ENCODE results near the gene RPGRIP1.
A peak's percentile ranks its signal among the peaks of the same experiment; 100 is the strongest.
"Not testable (repeated sequence)": the region's sequence is repeated elsewhere in the genome, so short reads cannot be mapped to it uniquely, and the experiment has no call there.

RPGRIP1 gene

DNA sequence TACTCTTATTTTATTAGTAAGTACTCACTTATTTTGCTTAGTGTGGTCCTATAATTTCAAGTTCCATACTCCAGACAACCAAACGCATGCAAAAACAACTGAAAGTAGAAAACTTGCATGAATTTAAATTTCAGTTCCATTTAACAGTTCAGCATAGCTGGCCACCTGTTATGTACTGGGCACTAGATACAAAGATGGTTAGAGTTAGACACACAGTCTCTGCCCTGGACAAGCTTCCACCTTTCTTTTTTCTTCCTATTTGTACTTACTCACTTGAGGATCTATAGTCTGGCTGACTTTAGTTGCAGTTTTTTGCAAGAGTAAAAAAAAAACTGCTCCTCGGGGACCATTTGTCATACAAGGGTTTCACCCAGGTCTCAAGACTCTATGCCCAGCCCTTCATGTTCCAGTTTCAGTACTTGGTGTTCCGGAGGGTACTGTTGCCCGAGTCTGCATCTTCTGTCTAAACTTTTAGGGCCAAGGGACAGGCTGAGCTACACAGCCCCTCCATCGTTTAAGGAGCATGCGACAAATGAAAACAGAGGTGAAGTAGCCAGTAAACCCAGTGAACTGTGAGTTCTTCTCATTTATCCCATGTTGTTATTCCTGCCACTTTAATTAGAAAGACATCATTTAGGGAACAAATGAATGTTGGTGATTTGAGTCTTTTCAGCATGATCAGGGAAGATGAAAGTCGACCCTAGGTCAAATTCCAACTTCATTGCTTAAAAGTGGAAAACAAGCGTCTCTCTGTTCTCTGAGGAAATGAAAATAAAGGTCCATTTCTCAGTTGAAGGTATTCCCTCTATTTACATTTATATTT, 22.3 kb downstream of the RPGRIP1 start:
- no peak for DNase-seq (ENCODE audit: low read depth)

DNA sequence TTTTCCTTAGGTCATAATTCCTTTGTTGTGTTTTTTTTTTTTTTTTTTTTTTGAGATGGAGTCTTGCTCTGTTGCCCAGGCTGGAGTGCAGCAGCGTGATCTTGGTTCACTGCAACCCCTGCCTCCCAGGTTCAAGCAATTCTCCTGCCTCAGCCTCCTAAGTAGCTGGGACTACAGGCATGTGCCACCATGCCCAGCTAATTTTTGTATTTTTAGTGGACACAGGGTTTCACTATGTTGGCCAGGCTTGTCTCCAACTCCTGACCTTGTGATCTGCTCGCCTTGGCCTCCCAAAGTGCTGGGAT, 22.9 kb downstream of the RPGRIP1 start:
- not testable (repeated sequence) for DNase-seq (ENCODE audit: low read depth)

- DNase-seq (ENCODE audit: low read depth): no peak
Measured at GRCh38 chr14:21307637-21308036, 27.8 kb downstream of the RPGRIP1 start.

GRCh38 chr14:21308132-21308478, 28.2 kb downstream of the RPGRIP1 start:
- DNase-seq (ENCODE audit: low read depth): no peak

DNA sequence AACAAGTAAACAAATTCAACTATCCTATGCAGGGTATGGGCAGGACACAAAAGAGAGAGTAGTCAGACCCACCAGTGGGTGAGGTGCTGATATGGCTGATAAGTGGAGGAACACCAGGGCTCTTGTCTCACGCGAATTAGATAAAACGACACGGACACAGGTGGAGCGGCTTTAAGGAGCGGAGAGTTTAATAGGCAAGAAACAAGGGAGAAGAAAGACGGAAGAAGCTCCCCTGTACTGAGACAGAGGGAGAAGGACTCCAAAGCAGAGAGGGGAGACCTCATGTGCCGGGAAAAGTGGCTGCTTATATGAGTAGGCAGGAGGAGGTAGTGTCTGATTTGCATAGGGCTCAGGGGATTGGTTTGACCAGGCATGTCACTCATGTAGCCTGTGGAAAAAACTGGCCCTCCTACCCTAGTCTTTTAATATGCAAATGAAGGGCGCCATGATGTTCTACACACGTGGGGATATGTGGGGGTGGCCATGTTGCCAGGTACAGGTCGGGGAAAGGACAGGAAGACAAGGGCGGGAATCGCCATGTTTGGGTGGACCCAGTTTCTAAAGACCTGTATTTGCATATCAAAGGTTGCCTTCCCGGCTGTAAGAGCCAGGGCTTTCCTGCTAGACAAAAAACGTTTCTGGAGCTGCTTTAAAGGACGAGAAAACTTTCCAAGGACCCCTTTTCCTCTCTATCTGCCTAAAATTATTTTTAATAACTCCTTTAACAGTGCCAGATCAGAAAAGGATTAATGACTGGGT, 28.8 kb downstream of the RPGRIP1 start:
- DNase-seq (ENCODE audit: low read depth): peak; percentile 72

- DNase-seq (ENCODE audit: low read depth): no peak
Measured at GRCh38 chr14:21309238-21309636, 29.4 kb downstream of the RPGRIP1 start.

DNA sequence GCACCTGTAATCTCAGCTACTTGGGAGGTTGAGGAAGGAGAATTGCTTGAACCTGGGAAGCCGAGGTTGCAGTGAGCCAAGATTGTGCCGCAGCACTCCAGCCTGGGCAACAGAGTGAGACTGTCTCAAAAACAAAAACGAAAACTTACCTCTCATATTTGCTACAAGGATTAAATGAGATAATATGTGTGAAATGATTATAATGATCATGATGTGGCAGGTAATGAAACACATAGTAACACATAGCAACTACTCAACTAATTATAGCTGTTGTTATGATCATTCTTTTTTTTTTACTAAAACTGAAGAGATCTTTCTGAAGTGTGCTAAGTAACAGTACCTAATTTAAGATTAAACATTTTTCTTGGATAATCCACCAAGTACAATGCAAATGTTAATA, 30.1 kb downstream of the RPGRIP1 start:
- DNase-seq (ENCODE audit: low read depth): no peak

- DNase-seq (ENCODE audit: low read depth): no peak
Measured at GRCh38 chr14:21311614-21312013, 31.7 kb downstream of the RPGRIP1 start.

GRCh38 chr14:21313512-21313911, 33.6 kb downstream of the RPGRIP1 start:
- no peak for DNase-seq (ENCODE audit: low read depth)

GRCh38 chr14:21317398-21317797, 37.5 kb downstream of the RPGRIP1 start:
- DNase-seq (ENCODE audit: low read depth): no peak

DNA sequence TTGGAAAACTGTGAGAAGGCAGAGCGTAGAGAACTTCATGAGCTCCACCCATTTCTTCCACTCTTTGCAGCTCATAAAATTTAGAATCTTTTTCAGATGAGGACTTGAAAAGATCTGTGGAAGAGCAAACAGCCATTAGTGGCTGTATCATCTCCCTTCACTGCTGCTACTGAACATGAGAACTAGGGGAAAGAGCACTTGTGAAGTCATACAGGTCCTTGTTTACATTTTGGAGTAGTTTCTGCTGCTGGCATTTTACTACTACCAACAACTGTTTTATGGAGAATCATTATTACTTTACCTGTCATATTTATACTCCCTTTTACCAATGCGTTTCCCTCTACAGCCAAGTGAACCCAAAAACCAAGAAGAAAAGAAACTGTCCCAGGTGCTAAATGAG, 41.0 kb downstream of the RPGRIP1 start:
- DNase-seq (ENCODE audit: low read depth): no peak

GRCh38 chr14:21322716-21323115, 42.8 kb downstream of the RPGRIP1 start:
- peak; percentile 4 for DNase-seq (ENCODE audit: low read depth)

DNA sequence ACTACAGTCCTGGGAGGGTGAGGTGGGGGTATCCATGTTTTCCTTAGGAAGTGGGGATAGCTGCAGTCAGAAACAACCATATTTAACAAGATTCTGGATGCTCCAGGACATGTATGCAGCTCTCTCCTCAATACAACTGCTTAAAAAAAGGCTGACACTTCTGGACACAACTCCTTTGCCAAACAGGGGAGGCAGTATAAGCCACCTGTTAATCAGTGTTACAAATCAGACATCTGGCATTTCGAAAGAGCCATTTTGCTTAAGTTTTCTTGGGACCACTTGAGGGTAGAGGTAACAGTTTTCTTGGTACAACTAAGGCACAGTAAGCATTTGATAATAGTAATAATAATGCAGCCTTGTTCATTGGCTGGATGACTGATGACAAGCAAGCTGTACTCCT, 47.1 kb downstream of the RPGRIP1 start:
- no peak for DNase-seq (ENCODE audit: low read depth)
